NB4 (cell line): ENCODE results near the gene RETSAT.

Experiments used
- DNase-seq: peaks from one replicate; pipeline ENCODE4 v3.0.0; 2010; ENCODE audit warnings: low read depth
- H3K4me3 ChIP-seq: one replicate; pipeline ENCODE4 v1.5.1; 2011; ENCODE audit warnings: mild to moderate bottlenecking, low read depth, low read length, moderate library complexity
- MYC ChIP-seq: IDR thresholded peaks from 2 replicates; pipeline ENCODE4 v1.6.1; 2011; ENCODE audit warnings: low read depth, low read length
- POLR2A ChIP-seq: IDR thresholded peaks from 2 replicates; pipeline ENCODE4 v1.6.1; 2011; ENCODE audit warnings: mild to moderate bottlenecking; ENCODE audit not compliant: insufficient read length; ENCODE audit errors: extremely low read depth
- TF ChIP-seq, protein P1 (sequence below): IDR thresholded peaks from one replicate; pipeline ENCODE4 v1.5.1; 2012; ENCODE audit warnings: low read depth, low read length
- TF ChIP-seq, protein P2 (sequence below): IDR thresholded peaks from 2 replicates; pipeline ENCODE4 v1.6.1; 2011; ENCODE audit warnings: low read depth, low read length

The RETSAT gene

GRCh38 chr2:85308201-85308600 lies 46.1 kb downstream of the RETSAT start:
- no peak for DNase-seq
- H3K4me3 ChIP-seq, result no peak overlapping the region
- TF ChIP-seq MYC (no peak), POLR2A (no peak)
- TF ChIP-seq, protein P1, sequence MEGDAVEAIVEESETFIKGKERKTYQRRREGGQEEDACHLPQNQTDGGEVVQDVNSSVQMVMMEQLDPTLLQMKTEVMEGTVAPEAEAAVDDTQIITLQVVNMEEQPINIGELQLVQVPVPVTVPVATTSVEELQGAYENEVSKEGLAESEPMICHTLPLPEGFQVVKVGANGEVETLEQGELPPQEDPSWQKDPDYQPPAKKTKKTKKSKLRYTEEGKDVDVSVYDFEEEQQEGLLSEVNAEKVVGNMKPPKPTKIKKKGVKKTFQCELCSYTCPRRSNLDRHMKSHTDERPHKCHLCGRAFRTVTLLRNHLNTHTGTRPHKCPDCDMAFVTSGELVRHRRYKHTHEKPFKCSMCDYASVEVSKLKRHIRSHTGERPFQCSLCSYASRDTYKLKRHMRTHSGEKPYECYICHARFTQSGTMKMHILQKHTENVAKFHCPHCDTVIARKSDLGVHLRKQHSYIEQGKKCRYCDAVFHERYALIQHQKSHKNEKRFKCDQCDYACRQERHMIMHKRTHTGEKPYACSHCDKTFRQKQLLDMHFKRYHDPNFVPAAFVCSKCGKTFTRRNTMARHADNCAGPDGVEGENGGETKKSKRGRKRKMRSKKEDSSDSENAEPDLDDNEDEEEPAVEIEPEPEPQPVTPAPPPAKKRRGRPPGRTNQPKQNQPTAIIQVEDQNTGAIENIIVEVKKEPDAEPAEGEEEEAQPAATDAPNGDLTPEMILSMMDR, result no peak
- TF ChIP-seq, protein P2, sequence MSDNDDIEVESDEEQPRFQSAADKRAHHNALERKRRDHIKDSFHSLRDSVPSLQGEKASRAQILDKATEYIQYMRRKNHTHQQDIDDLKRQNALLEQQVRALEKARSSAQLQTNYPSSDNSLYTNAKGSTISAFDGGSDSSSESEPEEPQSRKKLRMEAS, result no peak

DNA sequence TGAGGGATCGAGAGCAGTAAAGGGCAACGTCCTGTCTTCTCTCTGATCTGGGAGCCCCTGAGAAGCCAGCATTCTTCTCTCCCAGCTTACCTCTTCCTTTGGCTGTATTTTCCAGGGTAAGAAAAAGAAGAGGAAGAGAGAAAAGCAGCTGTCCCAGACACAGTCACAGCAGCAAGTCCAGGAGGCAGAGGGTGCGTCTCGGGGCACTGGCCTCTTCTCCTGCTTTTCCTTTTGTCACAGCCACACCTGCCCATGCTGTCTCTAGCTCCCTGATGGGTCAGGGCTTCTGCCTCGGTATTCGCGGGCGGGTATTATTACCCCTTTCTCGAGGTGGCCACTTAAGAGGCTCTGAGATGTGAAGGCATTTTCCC lies 46.8 kb downstream of the RETSAT start:
- DNase-seq, result no peak

DNA sequence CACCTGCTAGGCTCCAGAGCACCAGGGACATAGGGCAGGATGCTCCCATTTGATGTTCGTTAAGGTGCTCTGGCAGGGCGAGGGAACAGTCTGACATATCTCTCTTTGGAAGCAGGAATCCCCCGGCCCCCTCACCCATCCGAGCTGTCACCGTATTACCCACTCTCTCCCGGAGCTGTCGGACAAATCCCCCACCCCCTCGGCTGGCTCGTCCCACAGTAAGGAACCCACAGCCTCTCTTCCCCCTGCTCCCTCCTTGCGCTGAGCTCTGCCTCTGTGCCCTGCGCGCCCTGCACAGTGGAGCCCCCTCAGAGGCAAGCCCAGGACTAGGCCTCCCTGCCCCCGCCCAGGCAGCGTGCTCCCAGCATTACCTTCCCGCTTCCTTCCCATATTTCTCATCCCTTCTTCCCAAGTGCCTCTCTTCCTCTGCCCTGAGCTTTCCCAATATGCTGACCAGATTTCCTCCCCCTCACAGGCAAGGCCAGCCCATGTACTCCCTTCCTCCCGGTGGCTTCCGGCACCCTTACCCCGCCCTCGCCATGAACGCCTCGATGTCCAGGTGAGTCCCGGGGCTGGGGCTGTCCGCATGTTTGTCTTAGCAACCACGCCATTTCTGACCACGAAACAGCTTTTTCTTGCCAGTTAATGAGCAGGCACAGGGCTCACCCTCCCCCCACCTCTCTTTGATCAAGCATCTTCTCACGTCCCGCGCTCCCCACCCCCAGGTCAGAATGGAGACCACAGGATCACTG lies 50.4 kb downstream of the RETSAT start:
- no peak for DNase-seq
- H3K4me3 ChIP-seq, result no peak overlapping the region
- TF ChIP-seq, protein P2, result no peak
- TF ChIP-seq, protein P1, result no peak
- no peak for TF ChIP-seq MYC

More for the DNA sequence above, 46.8 kb downstream of the RETSAT start:
- TF ChIP-seq MYC (0 out of 2 replicates have a peak, but pooled peaks have one; percentile 7), POLR2A (no peak)
- TF ChIP-seq, protein P1, result no peak
- H3K4me3 ChIP-seq, result peak overlapping the region; percentile 54

DNA sequence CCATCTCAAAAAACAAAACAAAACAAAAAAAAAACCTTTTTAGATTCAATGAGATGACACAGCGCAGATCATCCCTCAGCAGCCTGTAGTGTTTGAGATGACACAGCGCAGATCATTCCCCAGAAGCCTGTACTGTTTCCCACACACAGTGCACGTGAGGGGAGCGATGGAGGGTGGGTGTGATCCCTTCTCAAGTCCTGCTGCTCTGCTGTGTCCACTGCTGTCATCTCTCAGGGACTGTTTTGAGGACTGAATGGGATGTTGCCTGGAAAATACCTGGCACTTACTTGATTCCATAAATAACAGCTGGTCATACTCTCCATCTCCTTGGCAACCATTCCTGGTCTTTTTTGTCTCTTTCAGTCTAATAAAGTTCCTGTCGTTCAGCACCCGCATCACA lies 52.2 kb downstream of the RETSAT start:
- no peak overlapping the region for H3K4me3 ChIP-seq
- no peak for DNase-seq
- TF ChIP-seq POLR2A (no peak), MYC (no peak)
- TF ChIP-seq, protein P2, result no peak
- TF ChIP-seq, protein P1, result no peak
